K562 (cell line): ENCODE data around the gene TDRKH. TPM values are rescaled to one million over a fixed set of nuclear protein-coding genes. Genes with fewer than 3 reads are reported as not detected.
A peak's percentile ranks its signal among the peaks of the same experiment; 100 is the strongest.

Experiments
- ETV1 ChIP-seq: fragments of 450-650 bp; conservative IDR thresholded peaks from 2 replicates; pipeline ENCODE4 v1.6.1; 2016; ENCODE audit warnings: missing genetic modification characterization, control low read depth, low read depth, missing compliant biosample characterization
- HMG20B ChIP-seq: fragments of 250-450 bp; sonication (Bioruptor Pico); IDR thresholded peaks from 2 replicates; pipeline ENCODE4 v1.5.0; 2021; ENCODE audit warnings: mild to moderate bottlenecking
- KLF6 ChIP-seq: fragments of 250-450 bp; sonication (Bioruptor Pico); IDR thresholded peaks from 2 replicates; pipeline ENCODE4 v1.4.0; 2020; ENCODE audit warnings: mild to moderate bottlenecking, moderate library complexity, borderline replicate concordance
- POLR2B ChIP-seq: fragments of 450-650 bp; IDR thresholded peaks from 2 replicates; pipeline ENCODE4 v1.6.1; 2018; ENCODE audit warnings: low read depth; ENCODE audit not compliant: partially characterized antibody
- RBFOX2 ChIP-seq: fragments of 200-400 bp; formaldehyde crosslinking; IDR thresholded peaks from 2 replicates; pipeline ENCODE4 v1.6.1; 2017; ENCODE audit warnings: low read depth, mild to moderate bottlenecking, low read length, moderate library complexity
- RBM15 ChIP-seq: fragments of 200-400 bp; formaldehyde crosslinking; IDR thresholded peaks from 2 replicates; pipeline ENCODE4 v1.6.1; 2018; ENCODE audit warnings: mild to moderate bottlenecking, low read length, moderate library complexity; ENCODE audit not compliant: insufficient read depth
- REST ChIP-seq, 2 experiments: fragments of 450-650 bp; formaldehyde crosslinking in 1 of 2; IDR thresholded peaks; 2 replicates each; pipeline versions ENCODE4 v1.4.0 to v1.6.1; 2014 to 2020; ENCODE audit warnings: mild to moderate bottlenecking in 2 of 2, borderline replicate concordance in 1 of 2, low read depth in 1 of 2
- SMARCE1 ChIP-seq: fragments of 450-650 bp; IDR thresholded peaks from 2 replicates; pipeline ENCODE4 v1.7.1; 2016; ENCODE audit warnings: mild to moderate bottlenecking
- TGIF2 ChIP-seq: sonication (generic); formaldehyde crosslinking; IDR thresholded peaks from 2 replicates; pipeline ENCODE4 v1.8.1; 2022; ENCODE audit warnings: mild to moderate bottlenecking, missing genetic modification reagents, moderate library complexity
- ZNF583 ChIP-seq: fragments of 250-450 bp; sonication (Bioruptor Pico); IDR thresholded peaks from 2 replicates; pipeline ENCODE4 v1.4.0; 2020
- polyA plus RNA-seq, 8 experiments: library from polyadenylated mRNA; depleted of rRNA in 4 of 8; stranded (reverse) in 5 of 8; unstranded in 3 of 8; fragments of >200 nt; fragmentation: Nextera tagmentation in 2 of 8; fragmentation: Illumina TruSeq in 1 of 8; extraction: Ambion mirVana in 2 of 8; extraction: Trizol in 1 of 8; gene quantifications; 2 replicates each; pipeline versions ENCODE4 v1.2.1 to v1.2.3, GENCODE V29; 2011 to 2014; ENCODE audit warnings: inconsistent platforms in 1 of 8, missing spikeins in 1 of 8
- total RNA-seq, 7 experiments: library from RNA; depleted of rRNA in 6 of 7; stranded (reverse); fragments of >200 nt in 6 of 7; fragmentation: Illumina TruSeq in 2 of 7; extraction: Trizol in 2 of 7; gene quantifications; 2 replicates each; pipeline versions ENCODE4 v1.2.1 to v1.2.3, GENCODE V29; 2011 to 2021; ENCODE audit warnings: low replicate concordance in 1 of 7
- TF ChIP-seq, protein P1 (sequence below): fragments of 150-350 bp; IDR thresholded peaks from 2 replicates; pipeline ENCODE4 v1.6.1; 2014; ENCODE audit warnings: low read depth, mild to moderate bottlenecking, low read length, borderline replicate concordance
- TF ChIP-seq, protein P2 (sequence below): fragments of 250-450 bp; sonication (Bioruptor Pico); IDR thresholded peaks from 2 replicates; pipeline ENCODE4 v1.4.0; 2020; ENCODE audit warnings: mild to moderate bottlenecking

Gene TDRKH
- total and polyA plus RNA-seq, 9 of the 15 experiments (the other 6 are each of a cell fraction or from before 2014, with no cell fraction given), result 4.3 to 21.3 (median 8.4) TPM

- TF ChIP-seq REST (IDR thresholded peaks at IDR 0.05; ENCODE audit: borderline replicate concordance) (0 out of 2 replicates have a peak, but pooled peaks have one; percentile 6), REST (CRISPR knock-in tag; IDR thresholded peaks at IDR 0.05; ENCODE audit: low read depth) (no peak), ETV1 (tag) (peak; percentile 71), KLF6 (CRISPR knock-in tag) (no peak), ZNF583 (0 out of 2 replicates have a peak, but pooled peaks have one; percentile 13), RBFOX2 (peak; percentile 96), RBM15 (no peak), HMG20B (CRISPR knock-in tag) (no peak), POLR2B (peak; percentile 69), TGIF2 (no peak), SMARCE1 (no peak)
- TF ChIP-seq, protein P1, sequence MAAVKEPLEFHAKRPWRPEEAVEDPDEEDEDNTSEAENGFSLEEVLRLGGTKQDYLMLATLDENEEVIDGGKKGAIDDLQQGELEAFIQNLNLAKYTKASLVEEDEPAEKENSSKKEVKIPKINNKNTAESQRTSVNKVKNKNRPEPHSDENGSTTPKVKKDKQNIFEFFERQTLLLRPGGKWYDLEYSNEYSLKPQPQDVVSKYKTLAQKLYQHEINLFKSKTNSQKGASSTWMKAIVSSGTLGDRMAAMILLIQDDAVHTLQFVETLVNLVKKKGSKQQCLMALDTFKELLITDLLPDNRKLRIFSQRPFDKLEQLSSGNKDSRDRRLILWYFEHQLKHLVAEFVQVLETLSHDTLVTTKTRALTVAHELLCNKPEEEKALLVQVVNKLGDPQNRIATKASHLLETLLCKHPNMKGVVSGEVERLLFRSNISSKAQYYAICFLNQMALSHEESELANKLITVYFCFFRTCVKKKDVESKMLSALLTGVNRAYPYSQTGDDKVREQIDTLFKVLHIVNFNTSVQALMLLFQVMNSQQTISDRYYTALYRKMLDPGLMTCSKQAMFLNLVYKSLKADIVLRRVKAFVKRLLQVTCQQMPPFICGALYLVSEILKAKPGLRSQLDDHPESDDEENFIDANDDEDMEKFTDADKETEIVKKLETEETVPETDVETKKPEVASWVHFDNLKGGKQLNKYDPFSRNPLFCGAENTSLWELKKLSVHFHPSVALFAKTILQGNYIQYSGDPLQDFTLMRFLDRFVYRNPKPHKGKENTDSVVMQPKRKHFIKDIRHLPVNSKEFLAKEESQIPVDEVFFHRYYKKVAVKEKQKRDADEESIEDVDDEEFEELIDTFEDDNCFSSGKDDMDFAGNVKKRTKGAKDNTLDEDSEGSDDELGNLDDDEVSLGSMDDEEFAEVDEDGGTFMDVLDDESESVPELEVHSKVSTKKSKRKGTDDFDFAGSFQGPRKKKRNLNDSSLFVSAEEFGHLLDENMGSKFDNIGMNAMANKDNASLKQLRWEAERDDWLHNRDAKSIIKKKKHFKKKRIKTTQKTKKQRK, result no peak
- TF ChIP-seq, protein P2, sequence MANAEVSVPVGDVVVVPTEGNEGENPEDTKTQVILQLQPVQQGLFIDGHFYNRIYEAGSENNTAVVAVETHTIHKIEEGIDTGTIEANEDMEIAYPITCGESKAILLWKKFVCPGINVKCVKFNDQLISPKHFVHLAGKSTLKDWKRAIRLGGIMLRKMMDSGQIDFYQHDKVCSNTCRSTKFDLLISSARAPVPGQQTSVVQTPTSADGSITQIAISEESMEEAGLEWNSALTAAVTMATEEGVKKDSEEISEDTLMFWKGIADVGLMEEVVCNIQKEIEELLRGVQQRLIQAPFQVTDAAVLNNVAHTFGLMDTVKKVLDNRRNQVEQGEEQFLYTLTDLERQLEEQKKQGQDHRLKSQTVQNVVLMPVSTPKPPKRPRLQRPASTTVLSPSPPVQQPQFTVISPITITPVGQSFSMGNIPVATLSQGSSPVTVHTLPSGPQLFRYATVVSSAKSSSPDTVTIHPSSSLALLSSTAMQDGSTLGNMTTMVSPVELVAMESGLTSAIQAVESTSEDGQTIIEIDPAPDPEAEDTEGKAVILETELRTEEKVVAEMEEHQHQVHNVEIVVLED (CRISPR knock-in tag), result no peak
Measured at GRCh38 chr1:151762941-151763921, 27.1 kb downstream of the TDRKH start, which contains the start of gene MRPL9 (continued).
